ENCODE data around the gene MICB. TPM values are rescaled to one million over a fixed set of nuclear protein-coding genes. Genes with fewer than 3 reads are reported as not detected.

The MICB gene
- 23.4 and 50.3 TPM in 2 replicates for total RNA-seq

GRCh38 chr6:31497531-31498476 is at the start of gene MICB:
Gene MICB (plus strand): TSS chr6:31498145. CDS start chr6:31498194, 49 bp downstream.

GRCh38 chr6:31528821-31529328 is 30.9 kb downstream of the MICB start, which contains the start of gene MCCD1:
Gene MCCD1 (plus strand): TSS chr6:31528962. CDS start chr6:31529015, 53 bp downstream.

GRCh38 chr6:31541658-31542521 is 43.9 kb downstream of the MICB start, which contains the start of gene DDX39B:
Gene DDX39B (minus strand): TSS chr6:31542003. CDS start chr6:31540532, 1,471 bp downstream.

GRCh38 chr6:31546339-31546957 is 48.5 kb downstream of the MICB start, which contains the start of gene ATP6V1G2:
Gene ATP6V1G2 (minus strand): TSS chr6:31546608. CDS start chr6:31546559, 49 bp downstream.

GRCh38 chr6:31546958-31547726 is 49.2 kb downstream of the MICB start, which contains the start of gene NFKBIL1:
Gene NFKBIL1 (plus strand): TSS chr6:31547608. CDS start chr6:31547695, 87 bp downstream.

Other genes with a start within 250 kb of the MICB start
- gene HLA-C, start 226.1 kb upstream of the MICB start, total RNA-seq, result 58.1 and 142 TPM in 2 replicates
- 42.2 and 164 TPM in 2 replicates for gene HLA-B, start 141.0 kb upstream of the MICB start, total RNA-seq
- 37.1 and 59.1 TPM in 2 replicates for gene MICA, start 94.5 kb upstream of the MICB start, total RNA-seq
- gene MCCD1, start 30.8 kb downstream of the MICB start, total RNA-seq, result not detected in 2 replicates
- gene DDX39B, start 43.9 kb downstream of the MICB start, total RNA-seq, result 354 and 456 TPM in 2 replicates
- 0.97 and 2.0 TPM in 2 replicates for gene ATP6V1G2, start 48.5 kb downstream of the MICB start, total RNA-seq
- gene NFKBIL1, start 49.5 kb downstream of the MICB start, total RNA-seq, result 25.3 and 26.9 TPM in 2 replicates
- gene LTA, start 74.1 kb downstream of the MICB start, total RNA-seq, result not detected in 2 replicates
- under 0.01 TPM in 1 of 2 replicates, not detected in the other for gene TNF, start 77.4 kb downstream of the MICB start, total RNA-seq
- 3.2 and 6.7 TPM in 2 replicates for gene LTB, start 84.3 kb downstream of the MICB start, total RNA-seq
- 0.32 TPM in 1 of 2 replicates, not detected in the other for gene LST1, start 88.1 kb downstream of the MICB start, total RNA-seq
- not detected in 2 replicates for gene NCR3, start 94.9 kb downstream of the MICB start, total RNA-seq
- gene AIF1, start 117.1 kb downstream of the MICB start, total RNA-seq, result not detected in 2 replicates
- 22.2 and 24.0 TPM in 2 replicates for gene PRRC2A, start 122.6 kb downstream of the MICB start, total RNA-seq
- gene BAG6, start 154.5 kb downstream of the MICB start, total RNA-seq, result 90.4 and 110 TPM in 2 replicates
- 0.30 TPM in 1 of 2 replicates, not detected in the other for gene APOM, start 157.7 kb downstream of the MICB start, total RNA-seq
- gene C6orf47, start 162.6 kb downstream of the MICB start, total RNA-seq, result 18.8 and 21.1 TPM in 2 replicates
- gene GPANK1, start 166.9 kb downstream of the MICB start, total RNA-seq, result 10.2 and 10.7 TPM in 2 replicates
- 84.3 and 95.2 TPM in 2 replicates for gene CSNK2B, start 167.9 kb downstream of the MICB start, total RNA-seq
- gene LY6G5B, start 171.8 kb downstream of the MICB start, total RNA-seq, result 0.97 and 1.7 TPM in 2 replicates
- under 0.01 and 2.7 TPM in 2 replicates for gene LY6G5C, start 182.9 kb downstream of the MICB start, total RNA-seq
- gene ABHD16A, start 205.2 kb downstream of the MICB start, total RNA-seq, result 41.3 and 51.1 TPM in 2 replicates
- gene LY6G6F, start 208.7 kb downstream of the MICB start, total RNA-seq, result not detected in 2 replicates
- gene LY6G6D, start 217.2 kb downstream of the MICB start, total RNA-seq, result not detected in 2 replicates
- not detected in 2 replicates for gene LY6G6C, start 223.6 kb downstream of the MICB start, total RNA-seq
- not detected in 2 replicates for gene MPIG6B, start 225.2 kb downstream of the MICB start, total RNA-seq
- gene DDAH2, start 231.2 kb downstream of the MICB start, total RNA-seq, result 68.5 and 79.6 TPM in 2 replicates
- gene CLIC1, start 238.4 kb downstream of the MICB start, total RNA-seq, result 865 and 1,138 TPM in 2 replicates
- 7.1 and 7.9 TPM in 2 replicates for gene MSH5, start 241.9 kb downstream of the MICB start, total RNA-seq